Measurements from ENCODE around the gene ECHDC1.

- TF ChIP-seq CTCF (IDR thresholded peaks at IDR 0.05; ENCODE audit: insufficient read depth, low read depth, low read length) (no peak), EZH2 (IDR thresholded peaks at IDR 0.05; ENCODE audit: insufficient read depth, low read length) (no peak)
These were observed 988 bp downstream of the ECHDC1 start for GRCh38 chr6:127342296-127342945.
